Colonic mucosa (tissue), 4 donors: ENCODE data around the gene FRMD1. TPM values are rescaled to one million over a fixed set of nuclear protein-coding genes. Genes with fewer than 3 reads are reported as not detected.

Source experiments
- DNase-seq: peaks from one replicate; pipeline ENCODE4 v3.0.0-alpha.2; 2020
- H3K27ac ChIP-seq: fragments of 200-600 bp; one replicate; pipeline ENCODE4 v1.8.0; 2021
- H3K27me3 ChIP-seq: fragments of 200-600 bp; one replicate; pipeline ENCODE4 v1.8.0; 2021
- H3K36me3 ChIP-seq: fragments of 200-600 bp; one replicate; pipeline ENCODE4 v1.8.0; 2021
- H3K4me1 ChIP-seq: fragments of 200-600 bp; one replicate; pipeline ENCODE4 v1.8.0; 2021; ENCODE audit warnings: mild to moderate bottlenecking
- H3K4me3 ChIP-seq: fragments of 200-600 bp; one replicate; pipeline ENCODE4 v1.8.0; 2021
- H3K9ac ChIP-seq, 2 donors: one replicate each; pipeline ENCODE4 v1.7.0; 2013; ENCODE audit warnings: control low read depth in 2 of 2, low read depth in 2 of 2, low read length in 2 of 2
- H3K9me3 ChIP-seq: fragments of 200-600 bp; one replicate; pipeline ENCODE4 v1.8.0; 2021
- CTCF ChIP-seq: fragments of 200-600 bp; IDR thresholded peaks from one replicate; pipeline ENCODE4 v1.8.0; 2022; ENCODE audit warnings: antibody characterized with exemption, mild to moderate bottlenecking
- intact Hi-C: fragments of 100-400 bp; cut with DNase I; formaldehyde crosslinking; loops from one replicate; pipeline ENCODE4 v1.14.1; 2022
- total RNA-seq, 2 donors: library from RNA; stranded (reverse); fragmentation: NEBNext Ultra II Directional in 1 of 2; extraction: Animal tissue kit (Norgen Biotek cat#: 25700) in 1 of 2; gene quantifications; one replicate each; pipeline ENCODE4 v1.2.1, GENCODE V29; 2021
- donor health status: healthy.
- donor health status: DM: no; HTN: no; CAD: no.
- donor health status: DM: no; HTN: no; CAD: no.

FRMD1 gene
- total RNA-seq, 2 donors from 2014 or later: 2.3 to 21.0 TPM

DNA sequence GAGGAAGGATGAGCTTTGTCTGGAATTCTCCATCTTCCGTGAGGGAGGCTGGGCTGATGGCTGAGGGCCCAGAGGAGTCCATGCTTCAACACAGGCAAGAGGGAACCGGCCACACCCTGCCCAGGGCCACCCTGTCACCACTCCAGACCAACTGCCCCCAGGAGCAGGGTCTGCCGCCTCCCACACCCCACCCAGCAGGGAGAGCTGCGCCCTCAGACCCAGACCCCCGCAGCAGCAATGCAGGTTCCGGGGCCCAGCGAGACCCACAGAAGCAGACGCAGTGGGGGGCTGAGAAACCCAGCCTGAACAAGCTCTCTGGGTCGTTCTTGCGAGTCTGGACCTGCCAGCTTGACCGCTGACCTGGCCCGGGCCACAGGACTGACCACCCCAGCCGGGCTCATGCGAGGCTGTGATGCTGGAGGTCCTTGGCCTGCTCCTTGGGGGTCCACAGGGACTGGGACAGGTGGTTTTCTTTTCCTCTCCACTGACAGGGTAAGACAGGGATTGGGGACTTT lies 25.0 kb downstream of the FRMD1 start:
- Histone ChIP-seq H3K36me3 (no peaks in the 10 kb centered on the region), H3K9me3 (no peaks in the 10 kb centered on the region), H3K4me3 (no peak overlapping the region), H3K4me1 (no peaks in the 10 kb centered on the region), H3K27ac (no peak overlapping the region), H3K9ac (no peak overlapping the region), H3K27me3 (no peaks in the 10 kb centered on the region)
- TF ChIP-seq CTCF: no peak
- no peak for DNase-seq
- intact Hi-C loops: loop anchor here (5.0 kb wide), 1 partner anchor 142 kb away; no protein-coding TSS in a partner anchor

GRCh38 chr6:168053086-168053956 lies 25.7 kb downstream of the FRMD1 start:
- Histone ChIP-seq H3K4me1 (no peaks in the 10 kb centered on the region), H3K9me3 (no peaks in the 10 kb centered on the region), H3K4me3 (no peak overlapping the region), H3K9ac (no peak overlapping the region), H3K27me3 (no peaks in the 10 kb centered on the region), H3K36me3 (no peaks in the 10 kb centered on the region), H3K27ac (no peak overlapping the region)
- intact Hi-C loops: loop anchor here (5.0 kb wide), 1 partner anchor 141 kb away; no protein-coding TSS in a partner anchor
- no peak for TF ChIP-seq CTCF
- no peak for DNase-seq

DNA sequence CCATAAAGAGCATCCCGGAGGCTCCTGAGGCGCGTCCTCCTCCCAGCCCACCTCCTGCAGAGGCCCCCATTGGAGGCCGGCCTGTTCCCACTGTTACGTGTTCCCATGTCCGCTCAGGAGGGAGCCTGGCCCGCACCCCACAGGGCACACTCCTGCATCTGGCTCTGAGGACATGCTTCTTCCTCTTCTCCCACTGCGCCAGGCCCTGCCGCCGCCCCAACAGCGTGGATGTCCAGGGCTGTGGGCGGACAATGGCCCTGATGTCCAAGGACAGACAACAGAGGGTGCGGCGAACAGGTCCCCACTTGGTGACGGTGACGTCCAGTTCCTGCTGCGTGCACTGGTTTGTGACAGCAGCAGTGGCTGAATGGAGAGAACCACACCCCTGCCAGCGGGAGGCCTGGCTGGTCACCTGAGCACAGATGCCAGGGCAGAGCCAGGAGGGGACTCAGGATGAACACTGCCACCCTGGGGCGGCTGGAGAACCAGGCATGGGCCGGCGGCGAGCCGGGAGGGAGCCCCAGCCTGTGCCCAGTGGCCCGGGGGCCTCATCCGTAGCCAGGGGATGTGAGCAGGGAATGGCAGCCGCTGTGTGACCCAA lies 26.6 kb downstream of the FRMD1 start:
- peak; percentile 64 for DNase-seq
- peak; percentile 31 for TF ChIP-seq CTCF
- no peaks in the 10 kb centered on the region for H3K27me3 ChIP-seq
- no peak overlapping the region for H3K4me3 ChIP-seq
- H3K9me3 ChIP-seq: no peaks in the 10 kb centered on the region
- intact Hi-C loops: loop anchor here (5.0 kb wide), 1 partner anchor 140 kb away; no protein-coding TSS in a partner anchor
- no peaks in the 10 kb centered on the region for H3K4me1 ChIP-seq
- no peaks in the 10 kb centered on the region for H3K36me3 ChIP-seq
- no peak overlapping the region for H3K27ac ChIP-seq
- no peak overlapping the region for H3K9ac ChIP-seq

- DNase-seq: no peak
- no peak overlapping the region for H3K27ac ChIP-seq
- no peaks in the 10 kb centered on the region for H3K27me3 ChIP-seq
- H3K36me3 ChIP-seq: no peaks in the 10 kb centered on the region
- TF ChIP-seq CTCF: no peak
- intact Hi-C loops: loop anchor here (5.0 kb wide), 1 partner anchor 139 kb away; no protein-coding TSS in a partner anchor
- no peaks in the 10 kb centered on the region for H3K9me3 ChIP-seq
- H3K4me3 ChIP-seq: no peak overlapping the region
- H3K4me1 ChIP-seq: no peaks in the 10 kb centered on the region
- H3K9ac ChIP-seq: no peak overlapping the region
Observed at GRCh38 chr6:168051648-168052047, 27.4 kb downstream of the FRMD1 start.

GRCh38 chr6:168050881-168051586 lies 28.0 kb downstream of the FRMD1 start:
- no peak overlapping the region for H3K9ac ChIP-seq
- no peak overlapping the region for H3K4me3 ChIP-seq
- intact Hi-C loops: loop anchor here (5.0 kb wide), 1 partner anchor 139 kb away; no protein-coding TSS in a partner anchor

More at GRCh38 chr6:168050881-168051586, 28.0 kb downstream of the FRMD1 start:
- DNase-seq: no peak
- no peak for TF ChIP-seq CTCF
- H3K27me3 ChIP-seq: no peaks in the 10 kb centered on the region
- H3K4me1 ChIP-seq: no peaks in the 10 kb centered on the region
- no peak overlapping the region for H3K27ac ChIP-seq
- H3K36me3 ChIP-seq: no peaks in the 10 kb centered on the region
- no peaks in the 10 kb centered on the region for H3K9me3 ChIP-seq
